Activated CD4-positive, alpha-beta T cell treated with anti-CD3 and anti-CD28 coated beads, Interleukin-2, amount 50 U/mL, for 48 hours (primary cell): ENCODE measurements around the gene EYA3.

Experiments used
- DNase-seq, 2 experiments: peaks; one replicate each; pipeline ENCODE4 v3.0.0-alpha.2; 2020

EYA3 gene

GRCh38 chr1:28070725-28071593 is 17.5 kb downstream of the EYA3 start:
- DNase-seq, result no peak

GRCh38 chr1:28067523-28068090 is 20.8 kb downstream of the EYA3 start:
- no peak for DNase-seq

- DNase-seq, result no peak
These were observed 21.8 kb downstream of the EYA3 start for GRCh38 chr1:28066393-28067154.

- no peak for DNase-seq
These were observed 24.3 kb downstream of the EYA3 start for GRCh38 chr1:28064064-28064463.

DNA sequence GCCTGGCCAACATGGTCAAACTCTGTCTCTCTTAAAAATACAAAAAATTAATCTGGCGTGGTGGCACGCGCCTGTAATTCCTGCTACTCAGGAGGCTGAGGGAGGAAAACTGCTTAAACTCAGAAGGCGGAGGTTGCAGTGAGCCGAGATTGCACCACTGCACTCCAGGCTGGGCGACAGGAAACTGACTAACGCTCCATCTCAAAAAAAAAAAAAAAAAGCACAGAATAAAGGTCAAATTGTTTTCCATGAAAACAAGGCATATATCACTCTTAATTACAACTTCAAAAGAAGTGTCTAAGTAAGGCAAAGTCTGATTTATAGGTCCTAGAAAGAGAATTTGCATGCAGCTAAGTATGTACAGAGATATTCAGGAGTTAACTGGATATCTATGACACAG is 25.6 kb downstream of the EYA3 start:
- peak; percentile 11 to 41 for DNase-seq

DNA sequence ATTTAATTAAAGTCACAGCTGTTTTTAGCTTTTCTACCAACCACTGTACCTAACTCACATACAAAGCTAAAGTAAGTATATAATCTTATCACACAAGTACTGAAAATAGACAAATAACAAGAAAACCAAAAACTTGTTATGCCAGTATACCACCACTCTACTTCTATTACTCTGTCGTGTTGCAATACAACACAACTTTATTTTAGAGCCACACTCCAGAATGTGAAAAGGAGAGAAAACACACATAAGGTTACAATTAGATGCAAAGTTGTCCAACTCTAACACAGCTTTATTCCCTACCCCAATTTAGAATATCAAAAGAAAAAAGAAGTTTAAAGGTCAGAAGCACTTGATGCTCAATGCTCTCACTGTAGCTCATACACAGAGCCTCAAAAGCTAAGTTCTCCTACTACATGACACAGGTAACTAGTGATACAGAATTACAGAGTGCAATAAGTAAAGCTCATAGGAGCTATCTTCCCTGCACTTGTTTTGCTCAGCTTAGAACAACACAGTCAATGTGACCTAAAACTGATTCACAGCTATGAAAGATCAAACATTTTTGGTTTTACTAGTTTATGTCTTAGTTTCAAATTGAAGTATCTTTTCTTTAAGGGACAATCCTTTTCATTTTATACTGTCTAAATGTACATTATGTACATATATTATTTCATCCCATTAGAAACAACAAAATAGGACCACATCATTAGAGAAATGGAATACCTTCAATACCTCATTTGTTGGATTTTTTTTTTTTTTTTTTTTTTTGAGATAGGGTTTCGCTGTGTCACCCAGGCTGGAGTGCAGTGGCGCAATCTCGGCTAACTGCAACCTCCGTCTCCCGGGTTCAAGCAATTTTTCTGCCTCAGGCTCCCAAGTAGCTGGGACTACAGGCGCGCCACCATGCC is 29.2 kb downstream of the EYA3 start:
- DNase-seq, result no peak

- no peak for DNase-seq
These were observed 30.2 kb downstream of the EYA3 start for GRCh38 chr1:28058168-28058567.

GRCh38 chr1:28056129-28056925 is 32.1 kb downstream of the EYA3 start:
- DNase-seq, result peak; percentile 63 to 74

DNA sequence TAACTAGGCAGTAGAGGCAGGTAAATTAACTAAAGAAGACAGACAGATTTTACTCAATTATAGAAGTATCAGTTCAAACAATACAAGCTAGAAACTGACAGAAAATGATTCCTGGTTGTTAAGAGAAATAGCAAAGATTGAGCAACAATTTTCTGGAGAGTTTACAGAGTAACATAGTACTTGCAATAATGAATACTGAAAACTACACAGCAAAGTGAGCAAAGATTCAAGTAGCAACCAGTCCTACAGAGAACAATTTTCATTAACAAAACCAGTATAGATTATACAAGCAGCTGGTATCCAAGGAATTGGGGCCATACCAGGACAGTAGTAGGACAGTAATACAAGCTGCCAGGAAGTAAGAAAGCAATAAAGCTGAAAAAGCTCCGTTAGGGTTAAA is 37.6 kb downstream of the EYA3 start:
- no peak for DNase-seq

DNA sequence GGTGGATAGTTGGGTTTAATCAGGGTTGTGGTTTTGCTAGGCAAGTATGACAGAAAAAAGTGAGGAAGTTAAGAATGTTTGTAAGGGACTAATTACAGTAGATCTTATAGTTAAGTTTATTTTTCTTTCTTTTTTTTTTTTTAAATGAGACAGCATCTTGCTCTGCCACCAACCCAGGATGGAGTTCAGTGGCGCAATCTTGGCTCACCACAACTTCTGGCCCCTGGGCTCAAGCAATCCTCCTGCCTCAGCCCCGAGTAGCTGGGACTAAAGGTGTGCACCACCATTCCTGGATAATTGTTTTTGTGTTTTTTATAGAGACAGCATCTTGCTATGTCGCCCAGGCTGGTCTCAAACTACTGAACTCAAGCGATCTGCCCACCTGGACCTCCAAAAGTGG is 41.7 kb downstream of the EYA3 start:
- no peak for DNase-seq

GRCh38 chr1:28045777-28046176 is 42.6 kb downstream of the EYA3 start:
- DNase-seq, result no peak

DNA sequence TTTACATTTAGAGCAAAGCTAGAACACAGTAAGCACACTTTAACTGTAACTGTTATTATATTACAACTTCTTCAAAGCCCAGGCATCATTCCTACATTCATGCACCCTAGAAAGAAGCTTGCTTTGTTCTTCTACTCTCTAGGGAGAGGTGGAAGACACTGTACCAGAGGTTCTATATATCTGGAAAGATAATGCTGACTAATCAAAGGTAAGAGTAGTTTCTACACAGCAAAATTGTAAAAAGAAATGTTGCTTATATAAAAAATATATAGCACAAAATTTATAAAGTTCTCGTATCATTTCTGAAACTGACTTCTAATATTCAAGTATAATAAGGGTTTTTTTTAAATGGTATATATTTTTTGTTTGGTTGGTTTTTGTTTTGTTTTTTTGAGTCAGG is 44.0 kb downstream of the EYA3 start:
- DNase-seq, result no peak

DNA sequence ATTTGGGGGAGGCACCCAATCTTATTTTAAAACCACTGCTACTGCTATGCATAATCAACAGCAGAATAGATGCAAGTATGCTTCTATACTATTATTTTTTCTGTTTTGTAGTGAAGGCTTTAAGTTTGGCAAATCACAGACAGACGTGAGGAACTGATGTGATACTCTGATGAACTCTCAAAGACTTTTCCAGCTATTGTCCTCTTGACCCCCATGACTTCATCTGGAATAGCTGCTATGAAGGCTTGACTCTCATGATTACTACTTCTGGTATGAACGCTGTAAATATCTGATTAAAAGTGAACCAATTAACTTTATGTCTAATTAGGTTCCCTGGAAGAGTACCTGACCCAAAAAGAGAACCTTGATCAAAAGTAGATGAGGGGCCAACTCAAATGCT is 49.1 kb downstream of the EYA3 start:
- no peak for DNase-seq

DNA sequence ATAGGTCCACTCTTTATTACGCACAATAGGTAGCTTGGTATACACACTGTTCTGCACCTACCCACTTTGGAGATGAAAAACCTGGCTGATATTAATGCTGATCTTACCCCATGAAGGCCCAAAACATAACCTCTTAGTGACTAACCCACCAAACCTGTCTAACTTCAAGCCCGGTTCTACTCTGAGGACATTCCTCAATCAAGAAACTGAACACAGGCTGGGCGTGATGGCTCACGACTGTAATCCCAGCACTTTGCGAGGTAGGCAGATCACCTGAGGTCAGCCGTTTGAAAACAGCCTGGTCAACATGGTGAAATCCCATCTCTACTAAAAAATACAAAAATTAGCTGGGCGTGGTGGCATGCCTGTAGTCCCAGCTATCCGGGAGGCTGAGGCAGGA is 50.5 kb downstream of the EYA3 start:
- DNase-seq, result no peak

- no peak for DNase-seq
These were observed 51.2 kb downstream of the EYA3 start for GRCh38 chr1:28037206-28037605.

- DNase-seq, result no peak
These were observed 52.0 kb downstream of the EYA3 start for GRCh38 chr1:28036431-28036830.

GRCh38 chr1:28035420-28035819 is 53.0 kb downstream of the EYA3 start:
- DNase-seq, result no peak

GRCh38 chr1:28032281-28032680 is 56.1 kb downstream of the EYA3 start:
- DNase-seq, result no peak

DNA sequence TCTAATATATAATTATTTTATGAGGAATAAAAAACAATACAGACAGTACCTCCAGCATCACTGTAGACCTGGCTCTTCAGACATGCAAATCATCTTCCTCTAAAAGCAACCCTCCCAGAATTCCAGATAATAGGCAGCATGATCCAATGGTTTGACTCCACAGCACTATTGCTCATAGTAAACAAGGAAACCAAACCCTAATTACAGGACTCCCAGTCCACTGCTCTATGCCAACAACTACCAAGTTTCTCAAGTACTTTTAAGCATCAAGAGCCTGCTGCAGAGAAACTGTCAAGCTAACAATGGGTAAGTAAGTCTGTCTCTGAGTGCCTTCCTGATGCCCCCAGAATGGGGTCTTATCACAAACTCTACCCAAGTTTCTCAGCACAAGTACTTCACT is 57.2 kb downstream of the EYA3 start:
- DNase-seq, result no peak

DNA sequence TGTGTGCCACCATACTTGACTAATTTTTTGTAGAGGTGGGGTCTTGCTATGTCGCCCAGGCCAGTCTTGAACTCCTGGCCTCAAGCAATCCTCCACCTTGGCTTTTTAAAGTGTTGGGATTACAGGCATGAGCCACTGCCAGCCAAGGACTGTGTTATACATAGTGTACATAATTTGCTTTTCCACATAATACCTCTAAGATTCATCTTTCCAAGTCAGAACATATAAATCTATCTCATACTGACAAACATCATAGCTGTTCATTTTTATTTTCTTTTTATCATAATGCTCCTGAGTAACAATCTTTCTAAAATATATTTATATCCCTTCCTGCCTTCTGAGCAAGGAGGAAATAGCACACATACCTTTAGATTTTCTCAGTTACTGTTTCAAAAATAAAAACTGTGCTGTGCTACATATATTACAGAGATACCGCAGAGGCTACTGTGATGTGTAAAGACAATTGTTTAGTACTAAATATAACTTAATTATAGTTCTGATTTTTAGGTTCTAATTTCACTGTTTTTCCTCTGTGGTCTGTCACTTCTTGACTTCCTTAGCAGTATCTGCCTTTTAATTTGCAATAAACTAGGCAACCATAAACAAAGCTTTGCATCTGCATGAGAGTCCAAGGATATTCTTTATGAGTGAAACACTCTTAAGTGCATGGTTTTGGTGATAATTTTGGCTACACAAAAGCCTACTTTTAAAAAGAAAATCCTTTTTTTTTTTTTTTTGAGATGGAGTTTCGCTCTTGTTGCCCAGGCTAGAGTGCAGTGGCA is 59.3 kb downstream of the EYA3 start:
- DNase-seq, result no peak

DNA sequence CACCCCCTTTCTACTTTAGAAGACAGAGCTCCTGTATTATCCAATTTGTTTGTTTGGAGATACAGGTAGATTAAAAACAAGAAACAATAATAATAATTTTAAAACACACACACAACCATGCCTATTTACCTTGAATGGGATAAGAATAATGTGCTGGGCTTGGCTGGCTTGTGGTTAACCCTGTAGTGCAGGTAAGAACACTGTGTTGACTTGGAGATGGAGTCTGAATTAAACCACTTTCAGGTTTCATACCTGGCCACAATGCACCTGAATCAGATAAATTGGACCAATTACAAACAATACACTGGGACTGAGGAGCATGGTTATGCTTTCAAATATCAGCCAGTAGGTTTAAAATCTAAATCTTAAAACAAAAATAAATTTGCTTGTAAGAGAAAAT is 60.8 kb downstream of the EYA3 start:
- no peak for DNase-seq
